ENCODE measurements around the gene ISOC1. TPM values are rescaled to one million over a fixed set of nuclear protein-coding genes. Genes with fewer than 3 reads are reported as not detected.

Gene ISOC1
- total and polyA plus RNA-seq, 2 donors (not counting 1 experiment from before 2014, with no cell fraction given), result 15.4 to 21.1 TPM

DNA sequence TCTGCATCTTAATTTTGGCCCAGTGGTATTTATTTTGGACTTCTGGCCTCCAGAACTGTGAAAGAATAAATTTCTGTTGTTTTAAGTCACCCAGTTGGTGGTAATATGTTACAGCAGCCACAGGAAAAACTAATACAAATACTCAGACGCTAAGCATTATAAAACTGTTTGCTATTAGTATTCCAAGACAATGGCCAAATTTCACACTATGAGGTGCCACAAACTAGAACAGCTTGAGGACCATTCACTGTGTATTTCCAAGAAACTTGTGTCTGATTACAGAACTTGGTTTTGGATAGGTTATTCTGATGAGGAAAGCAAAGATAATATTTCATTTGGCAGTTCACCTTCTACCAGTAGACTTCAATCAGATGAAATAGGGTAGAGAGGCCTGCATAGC is 16.3 kb upstream of the ISOC1 start:
- H3K4me2 ChIP-seq (ENCODE audit: extremely low read depth, insufficient read depth, low read length), result no peak overlapping the region
- H3K27me3 ChIP-seq (ENCODE audit: control insufficient read depth, insufficient read depth, low read length), result no peaks in the 10 kb centered on the region
- no peak for TF ChIP-seq EZH2 (IDR thresholded peaks at IDR 0.05; ENCODE audit: low read length, missing control alignments)
- TF ChIP-seq, protein P1, sequence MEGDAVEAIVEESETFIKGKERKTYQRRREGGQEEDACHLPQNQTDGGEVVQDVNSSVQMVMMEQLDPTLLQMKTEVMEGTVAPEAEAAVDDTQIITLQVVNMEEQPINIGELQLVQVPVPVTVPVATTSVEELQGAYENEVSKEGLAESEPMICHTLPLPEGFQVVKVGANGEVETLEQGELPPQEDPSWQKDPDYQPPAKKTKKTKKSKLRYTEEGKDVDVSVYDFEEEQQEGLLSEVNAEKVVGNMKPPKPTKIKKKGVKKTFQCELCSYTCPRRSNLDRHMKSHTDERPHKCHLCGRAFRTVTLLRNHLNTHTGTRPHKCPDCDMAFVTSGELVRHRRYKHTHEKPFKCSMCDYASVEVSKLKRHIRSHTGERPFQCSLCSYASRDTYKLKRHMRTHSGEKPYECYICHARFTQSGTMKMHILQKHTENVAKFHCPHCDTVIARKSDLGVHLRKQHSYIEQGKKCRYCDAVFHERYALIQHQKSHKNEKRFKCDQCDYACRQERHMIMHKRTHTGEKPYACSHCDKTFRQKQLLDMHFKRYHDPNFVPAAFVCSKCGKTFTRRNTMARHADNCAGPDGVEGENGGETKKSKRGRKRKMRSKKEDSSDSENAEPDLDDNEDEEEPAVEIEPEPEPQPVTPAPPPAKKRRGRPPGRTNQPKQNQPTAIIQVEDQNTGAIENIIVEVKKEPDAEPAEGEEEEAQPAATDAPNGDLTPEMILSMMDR (conservative IDR thresholded peaks at IDR 0.05 in 1 of 2, IDR thresholded peaks at IDR 0.05 in 1 of 2; ENCODE audit: low read depth in 1 of 2, low read length in 2 of 2), result no peak
- H3K36me3 ChIP-seq (ENCODE audit: control insufficient read depth, insufficient read depth, low read length), result no peaks in the 10 kb centered on the region
- H3K27ac ChIP-seq (ENCODE audit: insufficient read depth, low read length), result no peak overlapping the region
- H3K9me3 ChIP-seq (ENCODE audit: control insufficient read depth, insufficient read depth, low read depth, low read length), result no peaks in the 10 kb centered on the region
- no peak overlapping the region for H3K9ac ChIP-seq (ENCODE audit: insufficient read depth, low read length)
- H3K4me3 ChIP-seq (replicated peaks in 1 of 4; ENCODE audit: control extremely low read depth in 1 of 4, insufficient read depth in 1 of 4, low read depth in 3 of 4, low read length in 4 of 4), result no peak overlapping the region
- DNase-seq (ENCODE audit: low read depth in 2 of 2), result no peak
- H2AFZ ChIP-seq (ENCODE audit: low read length), result no peak overlapping the region
- no peaks in the 10 kb centered on the region for H3K4me1 ChIP-seq (ENCODE audit: control insufficient read depth, extremely low read depth, insufficient read depth, low read length)
- no peaks in the 10 kb centered on the region for H3K79me2 ChIP-seq (ENCODE audit: control insufficient read depth, insufficient read depth, low read length)
- H4K20me1 ChIP-seq (ENCODE audit: control insufficient read depth, extremely low read depth, insufficient read depth, low read length), result no peaks in the 10 kb centered on the region

DNA sequence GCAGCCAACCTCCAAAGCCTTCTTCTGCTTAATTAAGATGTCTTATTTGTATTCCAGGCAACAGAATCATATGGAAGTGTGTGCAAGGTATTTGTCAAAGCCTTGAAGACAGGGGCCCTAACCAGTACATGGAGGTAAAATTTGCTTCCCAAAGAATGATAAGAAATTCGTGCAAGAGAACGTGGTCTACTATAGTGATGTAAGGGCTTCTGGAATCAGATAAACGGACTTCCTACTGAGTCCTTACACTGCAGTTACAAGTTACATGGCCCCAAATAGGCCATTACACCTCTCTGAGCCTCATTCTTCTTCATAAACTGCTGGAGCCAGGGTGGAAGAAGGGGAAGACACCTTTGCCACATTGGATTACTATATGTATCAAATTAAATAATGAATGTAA is 15.9 kb upstream of the ISOC1 start:
- H3K9ac ChIP-seq (ENCODE audit: insufficient read depth, low read length), result no peak overlapping the region

DNA sequence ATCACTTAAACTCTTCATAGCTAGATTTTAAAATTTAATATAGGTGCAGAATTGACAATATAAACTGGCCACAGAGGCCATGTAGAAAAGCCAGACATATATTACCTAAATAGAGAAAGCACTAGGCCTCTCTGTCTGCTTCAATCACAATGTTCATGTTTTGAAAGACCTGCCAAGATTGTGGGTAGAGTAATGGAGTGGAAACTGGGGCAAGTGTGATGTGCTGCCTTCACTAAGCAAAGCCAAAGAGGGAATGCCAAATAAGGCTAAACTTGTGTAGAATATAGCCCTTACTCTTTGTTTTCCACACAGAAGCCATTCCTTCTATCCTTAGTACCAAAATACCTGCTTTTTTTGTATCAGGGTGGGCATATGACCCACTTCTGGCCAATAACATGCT is 15.1 kb upstream of the ISOC1 start:
- Histone ChIP-seq H3K4me3 (replicated peaks in 1 of 4; ENCODE audit: control extremely low read depth in 1 of 4, insufficient read depth in 1 of 4, low read depth in 3 of 4, low read length in 4 of 4) (no peak overlapping the region), H4K20me1 (ENCODE audit: control insufficient read depth, extremely low read depth, insufficient read depth, low read length) (no peaks in the 10 kb centered on the region), H3K9ac (ENCODE audit: insufficient read depth, low read length) (no peak overlapping the region), H3K9me3 (ENCODE audit: control insufficient read depth, insufficient read depth, low read depth, low read length) (no peaks in the 10 kb centered on the region), H3K36me3 (ENCODE audit: control insufficient read depth, insufficient read depth, low read length) (no peaks in the 10 kb centered on the region), H3K4me1 (ENCODE audit: control insufficient read depth, extremely low read depth, insufficient read depth, low read length) (no peaks in the 10 kb centered on the region), H3K27me3 (ENCODE audit: control insufficient read depth, insufficient read depth, low read length) (no peaks in the 10 kb centered on the region), H3K27ac (ENCODE audit: insufficient read depth, low read length) (no peak overlapping the region), H3K79me2 (ENCODE audit: control insufficient read depth, insufficient read depth, low read length) (no peaks in the 10 kb centered on the region), H3K4me2 (ENCODE audit: extremely low read depth, insufficient read depth, low read length) (no peak overlapping the region), H2AFZ (ENCODE audit: low read length) (no peak overlapping the region)
- TF ChIP-seq, protein P1 (conservative IDR thresholded peaks at IDR 0.05 in 1 of 2, IDR thresholded peaks at IDR 0.05 in 1 of 2; ENCODE audit: low read depth in 1 of 2, low read length in 2 of 2), result no peak
- no peak for TF ChIP-seq EZH2 (IDR thresholded peaks at IDR 0.05; ENCODE audit: low read length, missing control alignments)
- peak; percentile 5 to 67 for DNase-seq (ENCODE audit: low read depth in 2 of 2)

More for the DNA sequence above, 15.9 kb upstream of the ISOC1 start:
- Histone ChIP-seq H3K36me3 (ENCODE audit: control insufficient read depth, insufficient read depth, low read length) (no peaks in the 10 kb centered on the region), H4K20me1 (ENCODE audit: control insufficient read depth, extremely low read depth, insufficient read depth, low read length) (no peaks in the 10 kb centered on the region), H3K27me3 (ENCODE audit: control insufficient read depth, insufficient read depth, low read length) (no peaks in the 10 kb centered on the region), H3K79me2 (ENCODE audit: control insufficient read depth, insufficient read depth, low read length) (no peaks in the 10 kb centered on the region), H3K4me3 (replicated peaks in 1 of 4; ENCODE audit: control extremely low read depth in 1 of 4, insufficient read depth in 1 of 4, low read depth in 3 of 4, low read length in 4 of 4) (no peak overlapping the region), H3K4me2 (ENCODE audit: extremely low read depth, insufficient read depth, low read length) (no peak overlapping the region), H2AFZ (ENCODE audit: low read length) (no peak overlapping the region), H3K9me3 (ENCODE audit: control insufficient read depth, insufficient read depth, low read depth, low read length) (no peaks in the 10 kb centered on the region), H3K4me1 (ENCODE audit: control insufficient read depth, extremely low read depth, insufficient read depth, low read length) (no peaks in the 10 kb centered on the region), H3K27ac (ENCODE audit: insufficient read depth, low read length) (no peak overlapping the region)
- DNase-seq (ENCODE audit: low read depth in 2 of 2), result no peak
- TF ChIP-seq EZH2 (IDR thresholded peaks at IDR 0.05; ENCODE audit: low read length, missing control alignments), result no peak
- TF ChIP-seq, protein P1 (conservative IDR thresholded peaks at IDR 0.05 in 1 of 2, IDR thresholded peaks at IDR 0.05 in 1 of 2; ENCODE audit: low read depth in 1 of 2, low read length in 2 of 2), result no peak
